Body of pancreas (tissue), 4 donors: ENCODE measurements around the gene MEAF6.
A peak's percentile ranks its signal among the peaks of the same experiment; 100 is the strongest.

ENCODE experiments used
- CTCF ChIP-seq, 7 experiments: fragments of 450-650 bp in 4 of 7; fragments of 200-600 bp in 3 of 7; sonication (generic) in 3 of 7; IDR thresholded peaks; one replicate each; pipeline ENCODE4 v1.5.1; 2016 to 2019; ENCODE audit warnings: antibody characterized with exemption in 7 of 7
- POLR2A ChIP-seq, 3 donors: fragments of 450-650 bp; IDR thresholded peaks; one replicate each; pipeline ENCODE4 v1.6.1; 2016; ENCODE audit warnings: antibody characterized with exemption in 3 of 3, mild to moderate bottlenecking in 2 of 3

GRCh38 chr1:37486680-37487618 lies 27.6 kb downstream of the MEAF6 start:
- TF ChIP-seq CTCF (IDR thresholded peaks at IDR 0.05) (peak; percentile 89 to 97 (median 96)), POLR2A (IDR thresholded peaks at IDR 0.05) (no peak)
